Activated gamma-delta T cell (primary cell): ENCODE measurements around the gene ANGPTL2.

ENCODE experiments used
- DNase-seq: peaks from one replicate; lab custom pipeline; 2025; lab: John Stamatoyannopoulos, UW

Gene ANGPTL2

DNA sequence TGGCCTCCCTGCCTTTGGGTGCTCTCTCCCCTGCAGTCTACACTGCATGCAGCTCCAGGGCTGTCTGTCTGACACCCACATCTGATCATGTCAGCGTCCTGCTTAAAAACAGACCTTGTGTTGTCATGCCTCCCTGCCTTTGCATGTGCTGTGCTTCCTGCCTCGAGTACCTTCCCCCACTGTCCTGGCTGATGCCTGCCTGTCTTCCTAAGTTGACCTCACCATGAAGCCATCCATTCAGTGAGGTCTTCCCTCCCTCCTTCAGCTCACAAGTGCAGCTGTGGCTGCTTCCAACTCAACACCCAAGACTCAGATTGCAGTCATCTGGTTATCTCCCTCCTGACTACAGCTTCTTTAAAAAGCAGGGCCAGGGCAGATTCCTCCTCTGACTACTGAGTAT is 5.5 kb downstream of the ANGPTL2 start:
- no peak for DNase-seq

DNA sequence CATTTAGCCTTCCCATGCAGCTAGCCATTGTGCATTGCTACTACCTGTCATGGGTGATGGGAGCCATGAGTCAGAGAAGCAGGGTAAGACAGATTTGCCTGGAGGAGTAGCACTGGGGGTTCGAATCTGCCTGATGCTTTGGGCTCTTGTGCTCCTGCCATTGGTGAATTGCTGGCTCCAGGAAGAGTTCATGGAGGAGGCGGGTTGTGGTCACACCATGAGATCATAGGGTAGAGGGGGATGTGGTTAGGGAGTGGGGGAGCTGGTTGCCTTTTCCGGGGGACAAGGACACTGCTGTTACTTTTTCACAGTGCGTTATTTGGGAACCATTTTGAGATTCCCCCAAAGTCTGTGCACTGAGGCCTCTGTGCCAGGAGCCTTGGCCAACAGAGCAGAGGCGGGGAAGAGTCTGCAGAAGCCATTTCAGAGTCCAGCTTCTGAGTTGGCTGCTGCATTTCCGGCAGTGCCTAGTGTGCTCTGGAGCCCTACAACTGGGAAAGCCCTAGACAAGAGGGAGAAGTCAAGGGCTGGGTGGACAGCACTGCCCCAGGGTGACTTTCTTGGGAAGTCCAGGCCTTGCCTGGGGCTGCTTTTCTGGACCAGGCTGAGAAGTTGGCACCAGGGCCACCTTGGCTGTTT is 6.2 kb downstream of the ANGPTL2 start:
- DNase-seq: no peak

DNA sequence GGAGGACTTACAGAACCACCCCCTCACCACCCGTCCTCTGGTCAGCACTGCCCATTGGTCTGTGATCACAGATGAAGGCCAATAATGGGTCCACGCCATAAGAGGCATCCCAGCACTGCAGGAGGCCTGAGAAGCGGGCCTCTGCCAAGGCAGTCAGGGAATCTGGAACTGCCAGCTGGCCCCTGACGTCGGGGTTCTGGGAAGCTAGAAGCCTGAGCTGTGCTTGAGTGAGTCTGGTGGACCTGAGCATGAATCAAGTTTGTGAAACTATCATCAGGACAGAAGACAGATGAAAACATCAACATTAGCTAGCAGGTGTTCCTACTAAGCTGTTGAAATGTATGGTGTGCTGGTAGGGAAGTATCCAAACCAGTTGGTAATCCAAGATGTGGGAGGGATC is 7.8 kb downstream of the ANGPTL2 start:
- no peak for DNase-seq

- no peak for DNase-seq
Observed at GRCh38 chr9:127113191-127113972, 9.1 kb downstream of the ANGPTL2 start.

GRCh38 chr9:127112735-127113161 is 9.7 kb downstream of the ANGPTL2 start:
- no peak for DNase-seq

DNA sequence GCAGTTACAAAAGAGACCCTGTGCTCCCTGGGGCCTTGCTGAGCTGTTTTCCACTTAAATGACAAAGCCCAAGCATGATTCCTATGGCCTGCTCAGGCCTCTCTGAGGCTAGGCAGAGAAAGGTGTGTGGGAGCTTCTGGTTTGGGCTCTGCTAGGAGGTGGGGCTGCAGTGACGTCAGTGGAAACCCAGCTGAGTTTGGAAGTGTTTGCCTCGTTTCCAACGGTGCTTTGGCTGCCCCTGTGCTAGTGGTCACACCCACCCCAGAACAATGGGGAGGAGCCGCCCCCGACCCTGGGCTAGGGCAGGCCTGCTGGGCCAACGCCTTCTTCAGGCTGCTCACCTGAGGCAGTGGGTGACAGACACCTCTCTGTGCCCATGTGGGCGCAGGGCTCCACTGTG is 10.4 kb downstream of the ANGPTL2 start:
- DNase-seq: no peak

GRCh38 chr9:127109212-127109711 is 13.2 kb downstream of the ANGPTL2 start:
- no peak for DNase-seq

- no peak for DNase-seq
Observed at GRCh38 chr9:127107929-127108876, 14.2 kb downstream of the ANGPTL2 start.

DNA sequence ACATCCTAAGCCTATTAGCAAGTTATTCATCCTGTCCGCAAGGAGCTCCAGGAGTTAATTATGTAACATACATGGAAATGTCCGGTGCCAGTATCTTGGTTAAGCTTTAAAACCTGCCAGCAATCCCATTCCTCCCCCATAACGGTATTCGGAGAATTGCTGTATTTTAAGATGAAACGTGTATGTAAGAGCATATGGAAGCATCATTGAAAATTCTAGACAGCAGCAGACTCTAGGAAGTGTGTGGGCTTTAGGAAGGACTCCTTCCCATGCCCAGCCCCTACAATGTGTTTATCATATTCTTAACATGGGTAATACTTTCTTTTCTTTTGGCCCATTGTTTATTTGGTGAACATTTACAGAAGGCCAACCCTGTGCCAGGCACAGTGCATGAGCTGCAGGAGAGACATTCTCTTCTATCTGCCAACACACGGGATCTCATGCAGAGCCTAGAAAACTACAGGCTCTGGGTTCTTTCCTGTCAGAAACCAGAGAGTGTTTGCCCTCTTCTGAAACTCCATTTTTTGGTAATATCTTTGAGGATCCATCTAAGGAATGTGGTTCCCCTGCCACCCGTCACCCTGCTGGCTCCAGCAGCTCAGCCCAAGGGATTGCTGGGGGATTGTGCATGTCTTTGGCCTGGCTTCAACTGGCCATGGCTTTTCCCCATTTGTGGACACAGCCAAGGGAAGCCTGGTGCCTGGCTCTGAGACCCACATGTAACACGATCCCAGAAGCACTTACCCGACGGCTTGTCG is 15.1 kb downstream of the ANGPTL2 start:
- no peak for DNase-seq

DNA sequence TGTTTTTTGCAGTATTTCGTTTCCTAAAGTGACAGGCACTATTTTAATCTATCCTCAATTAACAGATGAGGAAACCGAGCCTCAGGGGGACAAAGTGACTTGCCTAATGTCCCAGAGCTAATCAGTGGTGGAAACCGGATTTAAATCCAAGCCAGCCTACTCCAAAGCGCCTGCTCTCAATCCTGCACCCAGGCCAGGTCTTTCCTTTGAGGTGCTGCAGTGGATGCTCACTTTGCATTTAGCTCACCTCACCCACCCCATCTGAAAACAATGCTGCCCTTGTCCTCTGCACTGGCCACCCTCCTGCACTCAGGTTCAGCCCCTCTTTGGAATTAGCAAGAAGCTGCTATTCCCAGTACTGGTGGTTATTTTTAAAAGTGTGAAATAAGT is 16.0 kb downstream of the ANGPTL2 start:
- DNase-seq: no peak

DNA sequence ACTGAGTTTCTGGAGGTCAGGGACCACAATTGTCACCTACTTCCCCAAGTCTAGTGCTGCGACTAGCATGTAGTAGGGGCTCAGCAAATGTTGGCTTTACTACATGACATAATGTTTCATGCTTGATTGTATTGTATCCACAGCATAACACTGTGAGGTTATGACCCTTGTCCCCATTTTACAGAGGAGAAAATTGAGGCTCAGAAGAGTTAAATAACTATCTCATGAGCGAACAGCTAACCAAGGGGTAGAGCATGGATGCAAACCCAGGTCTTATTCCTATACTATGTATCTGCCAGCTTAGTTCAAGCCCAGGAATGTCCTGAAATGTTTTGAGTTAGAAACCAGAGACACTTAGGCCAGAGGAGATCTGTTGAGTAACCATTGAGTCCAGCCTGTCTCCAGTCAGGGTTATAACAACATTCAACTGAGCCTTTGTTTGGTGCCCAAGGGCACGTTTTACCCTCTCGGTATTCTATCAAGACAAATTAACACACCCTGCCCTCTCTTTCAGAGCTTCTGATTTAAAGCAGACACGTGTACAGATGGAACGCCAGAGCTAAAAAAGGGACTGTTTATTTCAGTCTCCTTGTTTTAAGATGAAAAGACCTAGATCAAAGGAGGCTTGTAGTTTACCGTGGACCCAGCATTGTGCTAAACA is 16.5 kb downstream of the ANGPTL2 start:
- no peak for DNase-seq

- DNase-seq: no peak
Observed at GRCh38 chr9:127104581-127105311, 17.7 kb downstream of the ANGPTL2 start.

GRCh38 chr9:127102788-127103187 is 19.6 kb downstream of the ANGPTL2 start:
- no peak for DNase-seq

DNA sequence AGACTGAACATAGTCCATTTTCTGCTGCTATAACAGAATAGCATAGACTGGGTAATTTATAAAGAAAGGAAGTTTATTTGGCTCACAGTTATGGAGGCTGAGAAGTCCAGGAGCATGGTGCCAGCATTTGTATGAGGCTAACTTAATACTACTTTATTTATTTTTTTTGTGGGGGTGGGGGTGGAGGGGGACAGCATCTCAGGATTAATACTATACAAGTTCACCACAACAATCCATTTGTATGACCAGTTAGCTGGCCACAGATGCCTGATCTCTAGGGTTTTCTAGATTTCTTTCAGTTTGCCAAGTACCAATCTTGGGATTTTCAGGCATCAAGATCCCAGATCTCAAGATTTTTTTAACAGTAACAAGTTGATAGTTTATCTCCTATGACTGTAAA is 20.3 kb downstream of the ANGPTL2 start:
- no peak for DNase-seq

DNA sequence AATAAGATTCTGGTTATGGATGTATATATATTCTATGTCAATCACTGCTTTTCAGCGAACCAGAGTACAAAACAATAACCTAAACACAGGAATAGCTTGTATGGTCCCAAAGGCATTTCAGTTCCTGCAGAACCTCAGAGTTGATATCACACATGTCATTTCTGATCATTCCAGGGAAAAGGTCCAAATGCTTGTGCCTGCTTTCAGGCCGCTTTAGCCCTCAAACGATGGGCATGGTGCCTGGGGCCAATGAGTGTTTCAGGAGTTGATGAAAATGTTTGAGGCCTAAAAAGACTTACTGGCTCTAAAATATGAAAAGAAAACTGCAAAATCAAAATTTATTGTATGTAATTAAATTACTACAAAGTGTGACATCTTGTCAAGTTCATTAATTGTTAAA is 22.8 kb downstream of the ANGPTL2 start:
- no peak for DNase-seq

DNA sequence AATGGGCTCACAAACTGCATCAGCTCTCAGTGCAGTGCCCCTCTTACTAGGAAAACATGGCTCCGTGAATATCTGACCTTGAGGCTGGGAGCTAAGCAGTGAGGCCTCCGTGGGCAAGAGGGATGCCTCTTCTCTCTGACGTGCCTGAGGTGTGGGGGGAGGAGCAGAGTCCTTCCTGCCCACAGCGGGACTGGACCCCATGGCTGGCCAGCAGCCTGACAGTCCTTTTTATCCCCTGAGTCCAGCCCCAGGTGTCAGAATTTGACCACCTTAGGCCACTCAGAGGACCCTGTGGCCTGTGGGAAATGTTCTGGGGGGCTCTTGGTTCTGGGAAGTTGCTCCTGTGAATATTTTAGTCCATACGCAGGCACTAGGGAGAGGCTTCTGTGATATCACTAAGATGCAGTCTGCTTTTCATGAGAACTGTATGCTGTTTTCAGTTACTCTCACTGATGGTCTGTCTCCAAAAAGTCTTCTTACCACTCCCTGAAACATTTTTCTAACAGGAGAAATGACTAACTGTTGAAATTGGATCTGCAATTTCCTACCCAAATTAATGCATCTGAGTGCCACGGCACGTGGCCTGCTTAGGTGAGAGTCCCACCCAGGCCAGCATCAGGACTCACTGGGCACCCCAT is 23.4 kb downstream of the ANGPTL2 start:
- DNase-seq: no peak

DNA sequence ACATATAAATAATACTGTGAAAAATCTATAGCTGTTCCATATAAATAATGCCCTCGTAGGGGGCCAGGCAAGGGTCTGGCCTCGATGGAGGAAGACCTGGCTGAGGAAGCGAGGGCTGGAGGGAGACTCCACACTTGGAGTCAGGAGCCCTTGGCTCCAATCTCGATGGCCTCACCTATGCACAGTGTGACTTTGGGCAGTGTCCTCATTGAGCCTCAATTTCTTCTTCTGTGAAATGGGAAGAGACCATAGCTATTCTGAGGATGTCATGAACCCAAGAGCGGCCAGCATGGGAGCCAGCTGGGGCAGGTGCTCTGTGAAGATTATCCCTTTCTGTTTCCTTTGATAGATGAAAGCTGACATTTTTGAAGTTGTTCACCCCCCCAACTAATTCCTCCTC is 24.8 kb downstream of the ANGPTL2 start:
- no peak for DNase-seq

DNA sequence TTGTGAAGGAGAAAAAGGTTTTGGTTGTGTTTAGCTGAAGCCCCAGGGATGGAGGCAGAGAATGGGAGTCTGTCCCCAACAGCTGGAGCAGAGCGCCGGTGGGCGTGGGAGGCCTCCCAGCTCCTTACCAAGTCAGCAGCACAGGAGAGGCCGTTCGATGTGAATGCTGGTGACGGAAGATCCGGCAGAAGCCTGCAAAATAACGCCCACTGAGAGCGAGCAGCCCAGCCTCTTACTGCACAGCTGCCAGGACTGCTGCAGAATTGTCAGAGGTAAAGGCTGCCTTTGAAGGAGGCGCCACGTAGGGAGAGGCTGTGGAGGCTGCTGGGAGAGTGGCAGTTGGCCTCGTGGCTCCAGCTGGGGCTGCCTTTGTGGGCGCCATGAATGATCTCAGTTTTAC is 26.2 kb downstream of the ANGPTL2 start:
- DNase-seq: no peak

- no peak for DNase-seq
Observed at GRCh38 chr9:127095411-127095810, 27.0 kb downstream of the ANGPTL2 start.
